ENCODE data around the gene SSX2B. TPM values are rescaled to one million over a fixed set of nuclear protein-coding genes. Genes with fewer than 3 reads are reported as not detected.

SSX2B gene
- total and polyA plus RNA-seq, 2 donors (not counting 1 experiment from before 2014, with no cell fraction given) = not detected

Other genes with a start within 250 kb of the SSX2B start
- not detected in 2 replicates for gene XAGE1B, start 234.2 kb upstream of the SSX2B start, total RNA-seq
- gene XAGE1B, start 234.2 kb upstream of the SSX2B start, polyA plus RNA-seq = not detected in 2 replicates
- gene SSX7, start 96.4 kb upstream of the SSX2B start, total RNA-seq = not detected in 2 replicates
- not detected in 2 replicates for gene SSX7, start 96.4 kb upstream of the SSX2B start, polyA plus RNA-seq
- not detected in 2 replicates for gene SSX2, start 44.1 kb upstream of the SSX2B start, total RNA-seq
- not detected in 2 replicates for gene SSX2, start 44.1 kb upstream of the SSX2B start, polyA plus RNA-seq
- gene SPANXN5, start 46.2 kb downstream of the SSX2B start, total RNA-seq = not detected in 2 replicates
- not detected in 2 replicates for gene SPANXN5, start 46.2 kb downstream of the SSX2B start, polyA plus RNA-seq
- gene XAGE5, start 60.0 kb downstream of the SSX2B start, total RNA-seq = not detected in 2 replicates
- not detected in 2 replicates for gene XAGE5, start 60.0 kb downstream of the SSX2B start, polyA plus RNA-seq
- not detected in 2 replicates for gene XAGE3, start 116.8 kb downstream of the SSX2B start, total RNA-seq
- not detected in 2 replicates for gene XAGE3, start 116.8 kb downstream of the SSX2B start, polyA plus RNA-seq
- 6.2 and 12.6 TPM in 2 replicates for gene FAM156B, start 146.1 kb downstream of the SSX2B start, total RNA-seq
- gene FAM156B, start 146.1 kb downstream of the SSX2B start, polyA plus RNA-seq = 11.0 and 11.4 TPM in 2 replicates
- gene FAM156A, start 207.3 kb downstream of the SSX2B start, total RNA-seq = 7.6 and 10.3 TPM in 2 replicates
- 15.3 and 18.8 TPM in 2 replicates for gene FAM156A, start 207.3 kb downstream of the SSX2B start, polyA plus RNA-seq